Activated CD4-positive, CD25-positive, alpha-beta regulatory T cell (primary cell): ENCODE data around the gene SERPINH1.
"Not testable (repeated sequence)": the region's sequence is repeated elsewhere in the genome, so short reads cannot be mapped to it uniquely, and the experiment has no call there.

Experiments
- DNase-seq, 4 experiments: peaks; one replicate each; lab custom pipeline; 2025; lab: John Stamatoyannopoulos, UW

The SERPINH1 gene

GRCh38 chr11:75574698-75575602 lies 12.9 kb downstream of the SERPINH1 start:
- DNase-seq: no peak

- DNase-seq: no peak
Observed at GRCh38 chr11:75576017-75576416, 14.0 kb downstream of the SERPINH1 start.

- no peak for DNase-seq
Observed at GRCh38 chr11:75576499-75576918, 14.5 kb downstream of the SERPINH1 start.

DNA sequence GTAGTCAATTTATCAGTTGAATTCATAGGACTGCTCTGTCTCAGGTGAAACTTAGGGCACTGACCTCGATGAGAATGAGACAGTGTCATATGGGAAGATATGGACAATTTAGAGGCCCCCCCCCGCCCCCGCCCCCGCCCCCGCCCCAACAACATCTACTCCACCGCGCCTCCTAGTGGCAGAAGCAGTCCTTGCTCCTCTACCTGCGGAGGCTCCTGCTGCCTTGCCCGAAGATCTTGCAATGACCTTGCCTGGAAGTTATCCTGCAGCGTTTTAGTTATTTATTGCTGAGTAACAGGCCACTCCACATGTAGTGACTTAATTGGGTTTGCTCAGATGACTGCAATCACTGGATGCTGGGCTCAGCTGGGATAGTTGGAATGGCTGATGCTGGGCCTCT lies 15.2 kb downstream of the SERPINH1 start:
- DNase-seq: peak; percentile 17 to 48 (median 31)

GRCh38 chr11:75578977-75579376 lies 16.9 kb downstream of the SERPINH1 start:
- no peak for DNase-seq

DNA sequence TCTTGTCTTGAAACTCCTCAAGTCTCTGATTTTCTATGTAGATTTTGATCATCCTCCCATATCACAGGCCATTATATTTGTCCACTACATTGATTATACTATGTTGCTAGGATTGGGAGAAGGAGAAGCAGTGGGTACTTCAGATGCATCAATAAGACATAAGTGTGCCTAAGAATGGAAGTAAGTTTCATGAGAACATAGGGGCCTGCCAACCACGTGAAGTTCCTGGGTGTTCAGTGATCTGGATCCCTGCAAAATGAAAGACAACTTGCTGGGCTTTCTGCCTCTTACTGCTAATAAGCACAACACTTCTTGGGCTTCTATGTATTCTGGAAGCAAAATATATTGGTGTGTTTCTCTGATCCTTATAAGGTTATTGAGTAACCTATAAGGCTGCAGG lies 17.8 kb downstream of the SERPINH1 start:
- DNase-seq: no peak

DNA sequence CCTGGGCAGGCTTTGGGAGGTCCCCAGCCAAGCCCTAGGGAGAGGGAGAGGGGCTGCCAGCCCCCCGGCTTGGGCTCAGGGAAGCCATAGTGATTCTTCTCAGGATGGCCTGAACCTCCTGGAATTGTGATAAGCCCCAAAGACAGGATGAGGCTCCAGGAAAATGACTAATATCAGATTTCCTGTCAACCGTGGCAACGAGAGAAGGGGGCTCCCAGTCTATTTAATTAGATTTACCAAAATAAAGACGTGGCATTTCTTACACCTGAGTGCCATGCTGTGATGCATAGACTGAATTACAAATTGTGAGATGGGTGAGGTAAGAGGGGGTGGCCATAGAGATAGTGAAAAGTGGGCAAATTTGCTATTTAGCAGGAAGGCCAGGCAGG lies 20.4 kb downstream of the SERPINH1 start:
- DNase-seq: no peak

GRCh38 chr11:75582895-75583717 lies 21.1 kb downstream of the SERPINH1 start:
- DNase-seq: peak in 2 of 4 experiments; percentile 43 to 54

DNA sequence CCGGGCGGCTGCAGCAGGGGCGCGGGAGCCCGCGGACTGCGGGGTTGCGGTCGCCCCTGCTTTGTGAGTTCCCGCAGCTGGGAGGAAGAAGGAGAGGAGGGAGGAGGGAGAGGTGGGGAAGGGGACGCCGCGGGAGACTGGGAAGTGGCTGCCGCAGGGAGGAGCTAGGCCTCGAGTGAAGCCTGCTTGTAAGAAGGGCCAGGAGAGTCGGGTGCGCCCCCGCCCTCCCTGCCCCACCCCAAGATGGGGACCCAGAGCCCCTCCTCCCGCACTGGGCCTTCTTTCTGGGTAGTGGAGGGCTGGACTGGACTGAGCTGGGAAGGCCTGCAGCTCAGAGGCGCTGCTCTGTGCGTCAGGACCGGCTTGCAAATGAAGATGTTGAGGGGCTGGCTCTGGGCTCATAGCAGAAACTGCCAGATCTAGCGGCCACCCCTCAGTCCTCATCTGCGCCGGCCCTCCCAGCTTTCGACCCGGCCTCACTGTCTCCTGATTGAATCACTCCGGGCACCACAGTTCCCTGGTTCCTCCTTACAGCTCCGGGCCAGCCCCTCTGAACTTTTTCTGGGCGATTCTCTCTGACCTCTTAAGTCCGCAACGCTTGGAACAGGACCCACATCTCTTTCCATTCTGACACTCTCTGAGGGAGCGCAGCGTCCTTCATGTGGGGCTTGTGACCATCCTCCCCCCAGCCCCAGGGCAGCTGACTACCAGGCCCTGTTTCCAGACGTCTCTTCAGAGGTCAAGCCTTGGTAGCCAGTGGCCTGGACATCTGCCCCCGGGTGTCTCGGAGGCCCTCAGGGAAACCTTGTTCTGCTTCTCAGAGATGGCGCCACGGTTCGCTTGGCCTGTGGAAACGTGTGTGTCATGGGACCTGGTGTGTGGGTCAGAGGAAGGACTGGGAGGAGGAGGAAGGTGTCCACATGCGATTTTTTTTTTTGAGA lies 21.9 kb downstream of the SERPINH1 start:
- no peak for DNase-seq

GRCh38 chr11:75584659-75585292 lies 22.7 kb downstream of the SERPINH1 start:
- not testable (repeated sequence) for DNase-seq

DNA sequence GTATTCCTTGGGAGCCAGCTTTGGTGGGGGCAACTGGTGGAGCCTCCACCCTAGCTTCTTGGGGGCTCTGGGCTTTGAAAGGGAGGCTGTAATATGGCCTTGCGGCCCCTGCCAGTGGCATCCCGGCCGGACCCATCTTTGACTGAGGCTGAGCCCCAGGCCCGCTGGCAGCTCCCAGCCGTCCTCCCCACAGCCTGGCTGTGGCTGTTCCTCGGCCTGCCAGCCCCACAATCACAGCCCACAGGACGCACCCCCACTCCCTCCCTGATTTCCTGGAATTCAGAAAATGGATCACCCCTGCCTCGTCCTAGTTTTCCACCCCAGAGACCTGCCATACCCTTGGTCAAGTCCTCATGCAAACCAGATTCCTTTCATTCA lies 23.2 kb downstream of the SERPINH1 start:
- no peak for DNase-seq

DNA sequence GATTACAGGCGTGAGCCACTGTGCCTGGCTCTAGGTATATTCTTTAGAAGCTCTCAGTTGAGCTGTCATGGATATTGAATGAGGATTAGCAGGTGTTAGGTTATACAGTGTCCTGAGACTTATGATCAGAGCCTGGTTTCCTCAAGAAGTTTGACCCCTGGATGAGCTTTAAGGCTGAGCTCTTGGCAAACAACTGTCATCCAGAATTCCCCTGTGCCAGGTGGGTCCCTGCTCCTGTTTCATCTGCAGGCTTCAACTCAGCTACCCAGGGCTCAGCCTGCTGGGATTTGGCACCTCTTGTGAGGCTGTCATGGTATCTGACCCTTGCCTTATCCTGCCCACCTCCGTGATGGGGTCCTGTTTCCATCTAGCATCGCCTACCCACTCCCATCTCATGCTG lies 24.3 kb downstream of the SERPINH1 start:
- DNase-seq: no peak

DNA sequence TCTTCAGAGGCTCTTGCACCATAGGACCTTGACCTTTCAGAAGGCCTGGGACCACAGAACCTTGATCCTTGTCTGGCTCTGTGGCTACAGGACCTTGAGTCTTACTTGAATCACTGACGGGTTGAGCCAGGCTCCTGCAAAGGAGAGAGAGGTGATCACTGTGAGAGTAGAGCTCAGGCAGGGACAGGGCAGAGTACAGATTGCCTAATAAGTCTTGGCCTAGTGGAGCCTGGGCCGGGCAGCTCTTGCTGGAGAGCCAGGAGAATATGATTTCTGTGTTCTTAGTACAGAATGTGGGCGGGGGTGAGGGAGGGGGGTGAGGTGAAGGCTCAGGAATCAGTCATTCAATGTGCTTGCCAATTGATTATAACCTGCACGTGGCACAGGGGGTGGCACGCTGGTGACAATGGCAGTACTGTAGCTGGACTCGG lies 26.0 kb downstream of the SERPINH1 start:
- DNase-seq: no peak

DNA sequence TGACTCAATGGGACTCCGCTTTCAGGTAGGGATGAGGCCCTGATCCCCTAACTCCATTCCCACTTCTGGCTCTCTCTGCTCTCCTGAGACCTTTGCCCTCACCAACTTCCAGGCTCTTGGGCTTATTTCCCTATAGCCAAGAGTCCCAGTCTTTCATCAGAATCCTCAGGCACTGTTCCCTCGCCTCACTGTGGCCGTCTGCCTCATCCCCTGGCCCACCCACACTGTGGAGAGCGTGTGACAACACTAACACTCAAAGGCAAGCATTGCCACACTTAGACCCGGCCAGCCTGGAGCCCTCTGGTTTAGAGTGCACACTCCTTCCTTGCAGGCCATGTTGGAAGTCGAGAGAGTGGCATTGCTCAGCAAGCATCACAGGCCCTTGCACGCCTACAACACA lies 27.0 kb downstream of the SERPINH1 start:
- no peak for DNase-seq

DNA sequence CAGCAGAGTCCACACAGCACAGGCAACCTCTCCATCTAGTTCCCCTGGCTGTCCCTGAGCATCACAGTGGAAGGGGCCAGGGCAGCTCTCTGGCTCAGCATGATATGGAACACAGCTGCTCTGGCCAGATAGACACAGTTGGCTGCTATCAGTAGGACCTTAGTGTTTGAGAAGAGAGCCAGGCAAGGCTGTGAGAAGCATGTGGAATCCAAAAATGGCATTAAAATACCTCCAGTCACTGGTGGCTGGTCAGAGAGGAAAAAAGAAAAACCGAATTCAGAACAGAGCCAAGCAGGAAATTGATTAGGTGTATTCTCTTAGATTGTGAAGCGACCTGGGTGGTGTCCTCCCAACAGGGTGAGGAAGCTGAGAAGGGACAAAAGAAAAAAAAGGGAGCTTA lies 27.9 kb downstream of the SERPINH1 start:
- DNase-seq: no peak

DNA sequence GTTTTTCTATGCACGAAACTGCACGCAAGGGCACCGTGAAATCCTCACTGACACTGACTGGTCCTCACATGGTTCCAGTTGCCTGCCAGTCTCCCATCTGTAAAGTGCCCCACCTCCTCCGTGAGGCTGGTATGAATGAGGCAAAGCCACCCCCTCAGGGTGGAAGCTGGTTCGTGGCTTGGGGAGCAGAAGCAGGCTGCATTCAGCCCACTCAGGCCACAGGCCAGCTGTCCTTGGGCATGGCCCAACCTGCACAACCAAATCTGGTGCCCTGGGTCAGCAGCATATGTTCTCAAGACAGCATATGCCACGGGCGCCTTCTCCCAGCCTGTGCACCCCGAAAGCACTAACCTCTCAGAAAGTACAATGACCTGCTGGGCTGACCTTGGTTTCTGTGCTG lies 29.3 kb downstream of the SERPINH1 start:
- DNase-seq: no peak

DNA sequence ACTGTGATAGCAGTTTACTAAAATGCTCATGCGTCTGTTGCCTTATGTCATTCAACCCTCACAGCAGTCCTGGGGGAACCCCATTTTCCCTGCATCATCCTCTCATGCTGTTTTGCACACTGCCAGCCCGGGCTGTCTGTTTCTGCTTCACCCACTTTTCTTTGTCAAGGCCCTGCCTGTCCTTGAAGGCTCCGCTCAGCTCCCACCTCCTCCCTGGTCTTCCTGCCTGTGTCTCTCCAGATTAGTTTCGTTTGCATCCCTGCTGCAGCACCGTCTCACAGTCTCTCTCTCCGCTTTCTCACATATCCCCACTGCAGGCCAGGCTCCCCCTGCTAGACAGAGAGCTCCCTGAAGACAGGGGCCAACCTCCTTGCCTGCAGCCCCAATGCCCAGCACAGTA lies 29.9 kb downstream of the SERPINH1 start:
- DNase-seq: no peak

- DNase-seq: no peak
Observed at GRCh38 chr11:75592715-75593114, 30.7 kb downstream of the SERPINH1 start.

GRCh38 chr11:75593286-75593915 lies 31.3 kb downstream of the SERPINH1 start:
- DNase-seq: no peak

DNA sequence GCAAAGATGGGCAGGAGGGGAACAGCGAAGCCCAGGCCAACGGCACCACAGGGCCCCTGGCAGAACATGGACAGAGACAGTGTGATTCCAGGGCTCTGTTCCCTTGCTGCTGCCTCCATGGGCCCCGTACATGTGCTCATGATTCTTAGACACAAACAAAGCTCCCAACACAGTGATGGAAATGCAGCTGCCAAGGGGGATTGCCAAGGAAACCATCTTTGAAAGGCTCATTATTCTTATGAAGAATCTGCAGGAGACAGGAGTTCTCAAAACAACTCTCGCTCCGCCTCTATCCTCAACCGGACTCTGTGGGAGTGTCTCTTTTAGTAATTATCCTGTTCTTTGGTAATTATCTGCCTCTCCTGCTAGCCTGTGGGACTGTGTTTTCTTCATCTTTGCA lies 32.2 kb downstream of the SERPINH1 start:
- no peak for DNase-seq

GRCh38 chr11:75595429-75595828 lies 33.4 kb downstream of the SERPINH1 start:
- no peak for DNase-seq
